ENCODE measurements around the gene HOPX.
"Not testable (repeated sequence)": the region's sequence is repeated elsewhere in the genome, so short reads cannot be mapped to it uniquely, and the experiment has no call there.

HOPX gene, protein sequence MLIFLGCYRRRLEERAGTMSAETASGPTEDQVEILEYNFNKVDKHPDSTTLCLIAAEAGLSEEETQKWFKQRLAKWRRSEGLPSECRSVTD

DNA sequence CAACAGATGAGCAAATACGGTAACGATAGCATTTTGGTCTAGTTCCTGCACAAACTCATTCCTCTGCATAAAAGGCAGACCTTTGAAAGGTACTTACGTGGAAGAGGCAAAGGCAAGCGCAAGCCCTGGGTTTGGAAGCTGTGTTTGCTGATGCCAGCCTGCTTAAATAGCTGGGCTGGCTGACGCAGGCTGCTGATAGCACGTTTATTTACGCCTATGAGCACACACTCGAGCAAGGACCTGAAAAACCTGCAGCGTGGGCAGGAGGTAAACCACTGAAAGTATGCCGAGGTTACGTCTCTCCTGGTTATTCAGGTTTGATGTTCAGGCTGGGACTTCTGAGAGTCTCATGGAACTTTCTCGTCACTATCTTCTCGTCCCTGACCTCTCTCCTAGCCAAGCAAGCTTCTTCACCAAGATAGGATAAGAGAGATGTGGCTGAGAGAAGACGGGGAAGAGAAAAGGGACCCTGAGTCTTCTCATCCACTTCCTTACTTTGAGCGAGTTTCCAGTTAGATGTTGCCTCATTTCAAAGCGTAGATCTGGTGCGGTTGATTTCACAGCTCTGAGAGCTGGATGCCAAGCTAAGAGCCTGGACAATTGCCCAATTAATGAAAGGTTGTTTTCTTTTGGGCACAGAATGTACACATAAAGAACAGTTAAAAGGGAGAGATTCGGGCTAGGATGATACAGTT lies at the start of gene HOPX:
TSS of gene HOPX (minus strand) at position 139 of the 695 bp plus-strand sequence. CDS start 23,480 bp downstream, outside the sequence.
- DNase-seq: peak; percentile 65

DNA sequence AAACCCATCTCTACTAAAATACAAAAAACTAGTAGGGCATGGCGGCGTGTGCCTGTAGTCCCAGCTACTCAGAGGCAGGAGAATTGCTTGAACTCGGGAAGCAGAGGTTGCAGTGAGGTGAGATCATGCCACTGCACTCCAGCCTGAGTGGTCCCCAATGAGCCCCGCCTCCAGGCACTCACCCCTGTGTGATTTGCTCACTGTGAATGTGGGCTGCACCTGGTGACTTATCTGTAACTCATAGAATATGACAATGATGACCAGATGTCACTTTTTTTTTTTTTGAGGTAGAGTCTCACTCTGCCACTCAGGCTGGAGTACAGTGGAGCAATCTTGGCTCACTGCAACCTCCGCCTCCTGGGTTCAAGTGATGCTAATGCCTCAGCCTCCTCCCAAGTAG lies 49.0 kb upstream of the HOPX start:
- no peak for DNase-seq

DNA sequence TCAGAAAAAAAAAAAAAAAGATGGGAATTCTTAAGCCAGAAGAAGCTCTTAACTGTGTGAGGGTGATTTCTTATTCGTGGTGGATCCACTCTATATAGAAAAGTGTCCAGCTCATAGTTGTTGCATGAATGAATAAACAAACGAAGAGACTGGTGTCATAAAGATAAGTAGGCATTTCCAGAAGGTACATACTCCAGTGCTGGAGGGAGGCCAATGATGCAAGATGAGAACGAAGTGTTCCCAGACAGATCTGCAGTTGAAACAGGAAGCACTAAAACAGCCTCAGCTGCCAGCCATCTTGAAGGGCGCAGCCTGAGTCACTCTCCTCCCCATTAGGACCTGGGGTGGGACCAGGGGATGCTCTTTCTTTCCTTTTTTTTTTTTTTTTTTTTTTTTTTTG lies 47.4 kb upstream of the HOPX start:
- DNase-seq: no peak

DNA sequence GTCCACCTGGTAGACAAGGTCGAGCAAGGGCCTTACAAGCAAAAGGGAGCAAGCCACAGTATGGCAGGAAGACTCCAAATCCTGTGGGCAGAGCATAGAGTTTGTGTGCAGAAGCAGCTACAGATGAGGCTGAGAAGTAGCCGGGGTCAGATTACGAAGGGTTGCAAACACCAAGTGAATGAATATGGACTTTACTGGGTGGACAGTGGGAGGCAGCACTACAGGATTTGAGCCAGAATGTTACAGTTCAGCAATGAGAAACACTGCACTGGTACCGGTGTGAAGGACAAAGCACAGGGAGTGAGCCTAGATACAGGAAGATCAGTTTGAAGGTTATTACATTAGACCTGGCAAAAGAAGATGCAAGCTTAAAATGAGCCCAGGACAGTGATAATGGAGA lies 46.1 kb upstream of the HOPX start:
- no peak for DNase-seq

DNA sequence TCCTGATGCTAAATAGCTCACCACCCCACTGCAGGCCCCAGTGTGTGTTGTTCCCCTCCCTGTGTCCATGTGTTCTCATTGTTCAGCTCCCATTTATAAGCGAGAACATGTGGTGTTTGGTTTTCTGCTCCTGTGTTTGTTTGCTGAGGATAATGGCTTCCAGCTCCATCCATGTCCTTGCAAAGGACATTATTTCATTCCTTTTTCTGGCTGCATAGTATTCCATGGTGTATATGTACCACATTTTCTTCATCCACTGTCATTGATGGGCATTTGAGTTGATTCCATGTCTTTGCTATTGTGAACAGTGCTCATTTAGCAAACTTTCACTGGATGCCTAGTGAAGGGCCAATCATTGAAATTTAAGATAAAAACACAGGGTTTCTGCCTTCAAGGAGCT lies 45.5 kb upstream of the HOPX start:
- DNase-seq: not testable (repeated sequence)

DNA sequence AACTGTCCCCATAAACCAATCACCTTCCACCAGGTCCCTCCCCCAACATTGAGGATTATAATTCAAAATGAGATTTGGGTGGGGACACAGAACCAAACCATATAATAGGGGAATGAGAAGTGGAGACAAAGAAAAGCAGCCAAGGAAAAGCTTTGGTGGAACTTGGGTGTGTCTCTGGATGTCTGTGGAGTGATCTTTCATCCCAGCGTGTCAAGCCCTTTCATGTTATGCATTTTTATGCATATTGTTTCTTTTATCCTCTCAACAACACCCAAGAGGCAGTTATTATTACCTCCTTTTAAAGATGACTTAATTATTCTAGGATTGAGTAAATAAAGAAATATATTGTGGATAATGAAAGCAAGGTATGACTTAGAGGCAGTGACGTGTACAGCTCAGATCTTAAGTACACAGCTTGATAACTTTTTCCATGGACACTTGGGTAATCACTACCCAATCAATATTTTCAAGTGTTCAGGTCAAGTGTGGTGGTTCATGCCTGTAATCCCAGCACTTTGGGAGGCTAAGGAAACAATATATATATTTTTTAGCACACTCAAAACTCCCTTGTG lies 42.6 kb upstream of the HOPX start:
- peak; percentile 40 for DNase-seq

DNA sequence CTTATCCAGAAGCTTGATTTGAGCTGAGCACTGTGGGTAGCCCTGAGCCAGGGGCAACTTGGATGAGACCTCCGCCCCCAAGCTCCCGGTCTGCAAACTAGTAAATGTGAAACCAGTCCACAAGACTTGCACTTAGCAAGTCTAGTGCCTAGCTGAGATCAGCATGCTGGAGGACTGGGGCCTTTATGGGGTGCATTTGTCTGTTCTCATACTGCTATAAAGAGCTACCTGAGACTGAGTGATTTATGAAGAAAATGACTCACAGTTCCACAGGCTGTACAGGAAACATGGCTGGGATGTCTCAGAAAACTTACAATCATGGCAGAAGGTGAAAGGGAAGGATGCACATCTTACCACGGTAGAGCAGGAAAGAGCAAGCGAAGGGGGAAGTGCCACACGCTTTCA lies 42.1 kb upstream of the HOPX start:
- DNase-seq: peak; percentile 83

DNA sequence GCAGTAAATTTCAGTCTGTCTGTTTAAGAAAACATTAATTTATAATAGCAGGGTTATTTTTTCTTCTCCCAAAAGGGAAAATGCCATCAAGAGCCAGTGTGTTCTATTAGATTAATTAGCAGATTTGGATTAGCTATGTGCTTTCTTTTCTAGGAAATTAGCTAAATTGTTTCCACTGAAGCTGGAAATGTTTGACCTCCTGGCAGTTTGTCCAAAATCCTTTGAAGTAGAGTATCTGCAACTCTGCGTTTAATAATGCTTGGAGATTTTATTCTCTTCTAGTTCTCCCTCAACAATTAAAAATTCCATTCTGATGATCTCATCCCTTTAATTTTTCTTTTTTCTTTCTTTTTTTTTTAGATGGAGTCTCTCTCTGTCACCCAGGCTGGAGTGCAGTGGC lies 27.1 kb upstream of the HOPX start:
- DNase-seq: no peak

DNA sequence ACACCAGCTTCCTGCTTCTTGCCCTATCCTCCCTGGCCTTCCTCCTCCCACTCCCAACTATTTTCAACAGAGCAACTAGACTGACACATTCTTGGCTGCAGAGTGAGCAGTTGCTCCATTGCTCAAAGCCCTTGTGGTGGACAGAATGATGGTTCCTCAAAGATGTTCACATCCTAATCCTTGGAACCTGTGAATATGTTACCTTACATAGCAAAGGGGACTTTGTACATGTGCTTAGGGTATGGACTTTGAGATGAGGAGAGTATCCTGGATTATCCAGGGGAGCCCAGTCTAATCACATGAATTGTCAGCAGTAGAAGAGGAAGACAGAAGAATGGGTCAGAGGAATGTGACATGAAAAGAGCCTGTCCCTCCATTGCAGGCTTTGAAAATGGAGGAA lies 24.9 kb upstream of the HOPX start:
- DNase-seq: no peak

DNA sequence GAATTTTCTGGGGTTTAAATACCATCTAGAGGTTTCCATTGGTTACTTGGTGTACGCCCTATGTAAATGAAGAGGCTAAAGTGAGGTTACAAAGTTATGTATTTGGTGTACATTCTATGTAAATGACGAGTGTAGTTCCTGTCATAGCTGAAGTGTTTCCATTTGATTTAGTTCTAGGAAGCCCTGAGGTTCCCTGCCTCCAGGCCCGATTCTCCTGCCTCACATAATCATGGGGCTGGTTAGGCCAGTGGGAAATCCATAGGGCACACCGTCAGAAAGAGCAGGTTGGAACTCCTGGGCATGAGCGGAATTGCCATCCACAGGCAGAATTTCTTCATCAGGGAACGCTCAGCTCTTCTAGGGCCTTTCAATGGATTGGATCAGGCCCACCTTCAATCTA lies 24.2 kb upstream of the HOPX start:
- no peak for DNase-seq

DNA sequence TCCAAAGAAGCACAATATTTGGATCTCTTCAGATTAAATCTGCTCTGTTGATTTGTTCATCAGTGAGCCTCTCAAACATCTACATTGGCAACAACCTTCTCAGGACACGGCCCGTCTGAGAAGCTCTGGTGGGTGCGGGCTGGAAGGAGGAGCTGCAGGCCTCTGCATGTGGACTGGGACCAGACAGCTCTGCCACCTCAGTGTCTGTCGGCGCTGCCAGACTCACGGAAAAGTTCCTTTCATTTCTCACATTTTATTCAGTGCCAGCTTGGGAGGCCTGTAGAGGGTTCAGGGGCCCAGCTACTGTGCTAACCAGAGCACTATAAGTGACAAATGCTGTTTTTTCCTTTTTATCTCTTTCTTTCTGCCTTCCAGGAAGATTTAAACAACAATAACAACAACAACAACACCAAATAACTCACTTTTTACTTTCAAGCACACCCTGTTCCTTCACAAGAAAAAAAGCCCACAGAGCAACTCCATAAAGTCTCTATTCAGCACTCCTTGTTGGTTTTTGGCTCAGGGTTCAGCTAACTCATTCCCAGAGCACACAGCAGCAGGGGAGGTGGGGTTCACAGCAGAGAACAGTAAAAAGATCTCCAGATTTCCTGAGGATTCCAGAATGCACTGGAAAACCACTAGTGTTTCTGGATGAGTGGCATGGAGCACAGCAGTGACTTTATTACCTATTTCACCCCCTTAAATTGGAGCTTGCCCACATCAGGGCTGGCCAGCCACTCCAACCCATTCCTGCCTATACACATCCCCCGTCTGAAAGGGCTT lies 23.2 kb upstream of the HOPX start:
- no peak for DNase-seq

DNA sequence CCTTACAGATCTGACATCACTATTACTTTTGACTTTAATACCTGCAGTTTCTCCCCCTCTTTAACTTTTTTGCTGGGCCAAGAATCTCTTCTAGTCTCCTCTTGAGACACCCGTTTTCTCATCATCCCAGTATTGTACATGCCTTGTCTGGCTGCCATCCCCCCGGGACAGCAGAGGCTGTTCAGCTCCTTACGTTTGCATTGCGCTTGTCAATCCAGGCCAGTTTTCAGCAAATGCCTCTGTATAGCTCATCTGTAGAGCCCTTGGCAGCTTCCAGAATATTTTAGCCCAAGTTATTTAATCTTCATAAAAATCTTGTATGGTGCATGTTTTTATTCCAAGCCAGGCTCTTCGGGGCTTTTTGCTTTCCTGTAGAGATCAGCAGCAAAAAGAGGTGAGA lies 22.3 kb upstream of the HOPX start:
- no peak for DNase-seq

DNA sequence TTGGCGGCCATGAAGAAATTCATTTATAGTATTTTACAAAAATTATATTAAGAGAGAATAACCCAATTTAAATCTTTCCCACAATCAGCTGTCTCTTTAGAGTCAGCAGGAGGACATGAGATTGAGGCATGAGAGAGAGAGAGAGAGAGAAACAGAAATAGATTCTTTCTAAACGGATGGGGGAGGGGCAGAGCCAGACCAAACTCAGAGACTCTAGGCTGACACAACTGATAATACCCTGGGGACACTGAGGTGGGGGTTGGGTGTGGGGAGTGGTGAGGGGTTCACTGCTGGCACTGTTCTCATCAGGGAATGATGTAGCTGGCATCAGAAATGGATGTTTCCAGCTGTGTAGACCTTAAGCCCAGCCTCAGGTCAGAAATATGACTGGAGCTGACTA lies 20.5 kb upstream of the HOPX start:
- DNase-seq: no peak

DNA sequence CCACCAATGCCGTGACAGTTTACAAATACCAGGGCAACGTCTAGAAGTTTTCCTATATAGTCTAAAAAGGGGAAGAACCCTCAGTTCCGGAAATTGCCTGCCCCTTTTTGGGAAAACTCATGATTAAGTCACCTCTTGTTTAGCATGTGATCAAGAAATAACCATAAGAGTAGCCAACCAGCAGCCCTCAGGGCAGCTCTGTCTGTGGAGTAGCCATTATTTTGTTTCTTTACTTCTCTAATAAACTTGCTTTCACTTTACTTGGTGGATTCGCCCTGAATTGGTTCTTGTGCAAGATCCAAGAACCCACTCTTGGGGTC lies 20.0 kb upstream of the HOPX start:
- no peak for DNase-seq

DNA sequence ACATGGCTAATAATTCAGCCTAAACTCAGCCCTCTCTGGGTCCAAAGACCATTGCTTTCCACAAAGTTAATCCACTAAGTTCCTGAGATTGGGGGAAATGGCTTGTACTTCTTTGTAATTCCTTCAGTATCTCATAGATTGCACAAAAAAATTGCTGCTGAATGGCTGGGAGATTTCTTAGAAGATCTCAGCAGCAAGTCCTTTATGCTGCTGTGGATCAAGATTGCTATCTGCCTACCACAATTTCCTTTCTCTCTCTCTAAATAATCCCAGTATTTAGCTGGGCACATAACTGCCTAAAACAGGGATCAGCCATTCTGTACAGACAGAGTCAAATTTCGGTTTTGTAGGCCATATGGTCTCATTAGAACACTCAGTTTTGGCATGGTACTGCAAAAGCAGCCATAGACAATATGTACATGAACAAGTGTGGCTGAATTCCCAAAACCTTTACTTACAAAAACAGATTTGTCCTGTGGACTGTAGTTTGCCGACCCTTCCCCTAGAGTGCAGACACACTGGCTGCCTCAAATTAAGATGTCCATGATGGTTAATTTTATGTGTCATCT lies 18.5 kb upstream of the HOPX start:
- DNase-seq: no peak

DNA sequence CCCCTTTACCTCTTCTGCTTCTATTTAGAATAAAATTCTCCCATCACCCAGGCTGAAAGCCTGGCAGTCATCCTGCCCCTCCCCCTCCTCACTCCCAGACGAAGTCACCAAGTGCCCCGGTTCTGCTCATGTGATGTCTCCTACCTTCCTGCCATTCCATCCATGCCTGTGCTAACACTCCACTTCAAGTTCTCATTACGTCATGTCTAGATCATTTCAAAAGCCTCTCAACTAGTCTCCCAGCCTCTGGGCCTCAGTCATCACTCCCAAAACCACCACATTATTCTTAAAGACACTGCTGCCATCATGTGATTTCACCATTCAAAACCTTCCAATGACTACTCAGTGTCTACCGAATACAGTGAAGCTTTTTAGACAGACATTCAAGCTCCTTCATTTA lies 17.2 kb upstream of the HOPX start:
- DNase-seq: no peak

DNA sequence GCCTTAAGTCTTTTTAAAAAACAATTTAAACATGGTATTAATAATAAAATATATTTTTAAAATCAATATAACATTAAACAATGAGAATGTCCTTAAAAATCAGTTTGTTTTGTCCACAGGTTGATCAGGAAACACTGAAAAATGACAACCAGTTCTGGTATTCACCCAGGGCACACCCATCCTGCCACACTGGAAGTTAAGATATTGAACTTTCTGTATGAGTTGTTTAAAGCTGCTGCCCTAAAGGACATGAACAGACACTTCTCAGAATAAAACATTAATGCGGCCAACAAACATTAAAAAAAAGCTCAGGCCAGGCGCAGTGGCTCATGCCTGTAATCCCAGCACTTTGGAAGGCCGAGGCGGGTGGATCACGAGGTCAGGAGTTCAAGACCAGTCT lies 15.0 kb upstream of the HOPX start:
- no peak for DNase-seq

DNA sequence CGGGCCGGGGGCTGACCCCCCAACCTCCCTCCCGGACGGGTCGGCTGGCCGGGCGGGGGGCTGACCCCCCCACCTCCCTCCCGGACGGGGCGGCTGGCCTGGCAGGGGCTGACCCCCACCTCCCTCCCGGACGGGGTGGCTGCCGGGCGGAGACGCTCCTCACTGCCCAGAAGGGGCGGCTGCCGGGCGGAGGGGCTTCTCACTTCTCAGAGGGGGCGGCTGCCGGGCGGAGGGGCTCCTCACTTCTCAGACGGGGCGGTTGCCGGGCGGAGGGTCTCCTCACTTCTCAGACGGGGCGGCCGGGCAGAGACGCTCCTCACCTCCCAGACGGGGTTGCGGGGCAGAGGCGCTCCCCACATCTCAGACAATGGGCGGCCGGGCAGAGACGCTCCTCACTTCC lies 12.4 kb upstream of the HOPX start:
- not testable (repeated sequence) for DNase-seq

DNA sequence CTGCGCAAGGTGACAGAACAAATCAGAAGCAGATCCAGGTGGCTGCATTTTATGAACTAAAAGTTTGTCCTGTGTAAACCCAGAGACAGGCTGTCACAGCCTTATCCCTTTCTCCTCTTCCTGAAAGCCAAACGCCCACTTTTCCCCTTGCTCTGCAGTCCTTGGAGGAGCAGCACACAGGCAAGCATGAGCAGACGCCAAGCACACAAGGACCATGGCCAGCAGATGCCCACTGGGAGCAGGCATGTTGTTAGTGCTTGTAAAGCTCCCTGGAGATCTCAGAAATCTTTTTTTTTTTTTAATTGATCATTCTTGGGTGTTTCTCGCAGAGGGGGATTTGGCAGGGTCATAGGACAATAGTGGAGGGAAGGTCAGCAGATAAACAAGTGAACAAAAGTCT lies 11.5 kb upstream of the HOPX start:
- DNase-seq: no peak

DNA sequence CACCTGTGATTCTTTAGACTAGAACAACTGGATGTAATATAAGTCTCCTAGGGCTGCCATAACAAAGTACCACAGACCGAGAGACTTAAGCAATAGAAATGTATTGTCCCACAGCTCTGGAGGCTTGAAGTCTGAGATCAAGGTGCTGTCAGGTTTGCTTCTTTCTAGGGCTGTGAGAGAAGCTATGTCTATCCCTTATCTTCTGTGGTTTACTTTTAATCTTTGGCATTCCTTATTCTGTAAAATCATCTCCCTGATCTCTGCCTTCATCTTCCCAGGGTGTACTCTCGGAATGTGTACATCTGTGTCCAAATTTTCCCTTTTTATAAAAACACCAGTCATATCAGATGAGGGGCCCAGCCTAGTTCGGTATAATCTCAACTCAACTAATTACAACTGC lies 10.3 kb upstream of the HOPX start:
- no peak for DNase-seq

DNA sequence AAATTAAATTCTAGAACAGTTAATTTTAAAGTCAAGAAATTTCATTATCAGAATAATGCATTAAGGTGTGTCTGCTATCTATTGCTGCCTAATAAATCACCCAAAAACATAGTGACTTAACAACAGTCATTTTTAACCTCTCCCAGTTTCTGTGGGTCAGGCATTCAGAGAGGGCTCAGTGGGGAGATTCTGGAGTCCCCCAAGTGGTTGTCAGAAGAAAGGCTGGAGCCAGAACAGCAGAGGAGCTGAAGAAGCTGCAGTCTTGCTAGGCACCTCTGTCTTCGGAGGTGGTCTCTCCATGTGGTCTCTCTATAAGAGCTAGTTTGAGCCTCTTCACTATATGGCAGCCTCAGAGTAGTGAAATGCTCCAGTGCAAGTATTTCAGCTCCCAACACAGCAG lies 9.3 kb upstream of the HOPX start:
- DNase-seq: no peak

DNA sequence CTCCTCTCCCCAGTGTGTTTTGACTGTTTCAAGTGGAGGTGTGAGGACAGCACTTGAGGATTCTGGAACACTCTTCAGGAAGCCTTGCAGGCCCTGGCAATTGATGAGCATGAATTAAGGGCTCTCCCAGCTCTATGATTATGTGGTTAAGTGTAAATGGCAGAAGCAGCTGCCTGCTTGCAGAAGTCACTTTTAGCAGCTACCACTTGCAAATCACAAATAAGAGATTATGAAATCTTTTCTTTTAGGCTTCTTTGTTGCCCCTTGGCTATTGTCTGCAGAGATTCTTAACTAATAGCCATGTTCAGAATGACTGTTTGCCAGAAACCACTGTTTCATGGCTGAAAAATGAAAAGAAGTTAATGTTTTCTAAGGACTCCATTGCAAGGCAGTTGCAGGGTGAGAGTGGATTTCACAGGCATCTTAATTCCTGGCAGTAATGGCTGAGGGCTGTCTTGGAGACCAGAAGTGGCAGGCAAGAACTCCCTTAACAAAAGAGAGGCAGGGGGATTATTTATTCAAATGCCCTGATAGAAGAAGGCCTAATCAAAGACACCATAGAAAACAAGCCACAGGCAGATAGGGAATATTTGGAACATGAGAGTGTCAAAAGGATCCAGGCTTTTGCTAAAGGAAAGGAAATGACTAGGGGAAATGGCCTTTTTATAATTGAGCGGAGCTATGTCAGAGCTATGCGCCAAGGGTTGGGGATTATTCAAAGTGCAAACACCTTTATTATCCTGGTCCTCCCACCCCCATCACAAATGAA lies 8.3 kb upstream of the HOPX start:
- DNase-seq: no peak

DNA sequence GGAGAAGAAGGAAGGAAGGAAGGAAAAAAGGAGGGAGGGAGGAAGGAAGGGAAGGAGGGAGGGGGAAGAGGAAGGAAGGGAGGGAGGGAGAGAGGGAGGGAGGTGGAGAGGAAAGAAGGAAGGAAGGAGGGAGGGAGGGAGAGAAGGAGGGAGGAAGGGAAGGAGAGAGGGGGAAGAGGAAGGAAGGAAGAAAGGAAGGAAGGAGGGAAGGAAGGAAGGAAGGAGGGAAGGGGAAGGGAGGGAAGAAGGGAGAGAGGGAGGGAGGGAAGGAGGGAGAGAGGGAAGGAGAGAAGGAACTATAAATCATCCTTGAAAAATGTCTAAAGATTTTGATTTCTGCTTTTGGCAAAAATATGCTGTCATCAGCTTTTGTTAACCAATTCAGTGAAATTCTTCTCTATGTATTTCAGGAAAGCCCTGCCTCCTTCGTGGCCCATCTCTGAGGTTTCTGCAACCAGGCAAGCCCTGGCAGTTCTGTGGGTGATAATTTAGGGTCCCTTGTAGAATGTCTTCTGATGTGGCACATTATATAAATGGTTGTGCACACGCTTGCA lies 7.1 kb upstream of the HOPX start:
- no peak for DNase-seq

Data from activated CD4-positive, alpha-beta T cell treated with anti-CD3 and anti-CD28 coated beads, Interleukin-2, amount 50 U/mL, for 16 hours (primary cell).